Melanocyte of skin (primary cell): Measurements from ENCODE around the gene TIE1. TPM values are rescaled to one million over a fixed set of nuclear protein-coding genes. Genes with fewer than 3 reads are reported as not detected.

Experiments
- total RNA-seq, 2 donors: library from RNA; depleted of rRNA; stranded (reverse); fragments of >200 nt; gene quantifications; 2 replicates each; pipeline ENCODE4 v1.2.3, GENCODE V29; 2012

Gene TIE1
- total RNA-seq, result not detected

DNA sequence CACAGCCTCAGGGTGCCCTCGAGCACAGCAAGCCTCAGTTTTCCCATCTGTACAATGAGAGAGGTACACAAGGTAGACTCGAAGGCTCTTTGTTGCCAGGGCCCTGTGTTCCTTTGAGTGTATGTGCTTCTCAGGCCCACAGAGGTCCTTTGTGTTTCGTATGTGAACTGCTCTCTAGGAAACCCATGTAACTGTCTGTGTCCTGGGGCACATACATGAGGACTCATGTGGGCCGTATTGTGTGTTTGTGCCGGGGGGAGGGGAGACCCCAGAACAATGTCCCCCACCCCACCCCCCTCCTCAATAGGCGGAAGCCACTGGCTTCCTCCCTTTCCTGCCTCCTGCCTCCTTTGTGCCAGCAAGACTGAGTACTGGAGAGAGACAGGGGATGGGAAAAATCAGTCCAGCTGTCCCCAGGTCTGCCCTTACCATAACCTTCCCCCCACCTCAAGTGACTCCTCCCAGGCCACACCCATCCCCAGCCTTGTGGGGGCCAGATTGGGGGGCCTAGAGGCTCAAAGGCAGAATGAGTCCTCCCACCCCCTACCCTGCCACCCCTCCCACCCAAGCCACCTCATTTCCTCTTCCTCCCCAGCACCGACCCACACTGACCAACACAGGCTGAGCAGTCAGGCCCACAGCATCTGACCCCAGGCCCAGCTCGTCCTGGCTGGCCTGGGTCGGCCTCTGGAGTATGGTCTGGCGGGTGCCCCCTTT, at the start of gene TIE1:
TIE1 (plus strand) TSS at position 605 of the 717 bp plus-strand sequence; CDS start at position 695, 90 bp downstream.

GRCh38 chr1:43269627-43270375, 31.0 kb upstream of the TIE1 start, which contains the start of gene TMEM125:
TSS of gene TMEM125 (plus strand) at chr1:43269983. CDS start at chr1:43272723, 2,740 bp downstream.

GRCh38 chr1:43285269-43285990, 15.4 kb upstream of the TIE1 start, which contains the start of gene C1orf210:
TSS of gene C1orf210 (minus strand) at chr1:43285581. CDS start at chr1:43283270, 2,311 bp downstream.

GRCh38 chr1:43337588-43337987, 36.8 kb downstream of the TIE1 start, which contains the start of gene MPL:
TSS of gene MPL (plus strand) at chr1:43337818. CDS start at chr1:43337849, 31 bp downstream.

GRCh38 chr1:43358746-43359693, 58.2 kb downstream of the TIE1 start, which contains the start of gene CDC20:
TSS of gene CDC20 (plus strand) at chr1:43358981. CDS start at chr1:43359216, 235 bp downstream.

GRCh38 chr1:43367904-43368645, 67.3 kb downstream of the TIE1 start, which contains the start of gene ELOVL1:
TSS of gene ELOVL1 (minus strand) at chr1:43368011. CDS start at chr1:43365609, 2,402 bp downstream.

Other genes with a start within 250 kb of the TIE1 start
- gene EBNA1BP2, start 128.7 kb upstream of the TIE1 start, total RNA-seq, result 100 to 1,000 TPM in 1 of 2 donors, 10 to 100 TPM in 1; 55.4 to 108 TPM
- gene CFAP57, start 128.7 kb upstream of the TIE1 start, total RNA-seq, result not detected
- not detected for gene TMEM125, start 31.0 kb upstream of the TIE1 start, total RNA-seq
- not detected for gene C1orf210, start 15.4 kb upstream of the TIE1 start, total RNA-seq
- gene MPL, start 36.8 kb downstream of the TIE1 start, total RNA-seq, result not detected
- 100 to 1,000 TPM in 1 of 2 donors, 10 to 100 TPM in 1; 39.6 to 135 TPM for gene CDC20, start 58.0 kb downstream of the TIE1 start, total RNA-seq
- gene ELOVL1, start 67.0 kb downstream of the TIE1 start, total RNA-seq, result 10 to 100 TPM; 43.4 to 54.3 TPM
- 10 to 100 TPM; 39.6 to 57.3 TPM for gene MED8, start 88.8 kb downstream of the TIE1 start, total RNA-seq
- gene SZT2, start 88.9 kb downstream of the TIE1 start, total RNA-seq, result 10 to 100 TPM; 23.6 to 34.1 TPM
- 10 to 100 TPM; 14.3 to 16.2 TPM for gene HYI, start 152.9 kb downstream of the TIE1 start, total RNA-seq
- 1 to 10 TPM; 1.7 to 6.7 TPM for gene PTPRF, start 229.9 kb downstream of the TIE1 start, total RNA-seq